Stimulated activated CD4-positive, alpha-beta T cell treated with anti-CD3 and anti-CD28 coated beads, Interleukin-1b, Interleukin-23, amount 100 ng/mL, for 4 hours (primary cell): ENCODE measurements around the gene FNDC8.
"Not testable (repeated sequence)": the region's sequence is repeated elsewhere in the genome, so short reads cannot be mapped to it uniquely, and the experiment has no call there.

Source experiments
- DNase-seq, 2 donors: peaks; one replicate each; pipeline ENCODE4 v3.0.0-alpha.2; 2020; ENCODE audit warnings: low read depth in 2 of 2

FNDC8 gene

GRCh38 chr17:35144840-35145239 lies 23.4 kb downstream of the FNDC8 start:
- no peak for DNase-seq

- DNase-seq: no peak
Measured at GRCh38 chr17:35146214-35146833, 24.9 kb downstream of the FNDC8 start.

- no peak for DNase-seq
Measured at GRCh38 chr17:35147375-35147905, 26.0 kb downstream of the FNDC8 start, which contains the start of gene UNC45B. Gene UNC45B, plus strand, starts transcription at chr17:35147817. Its CDS starts 447 bp downstream, at chr17:35148264.

GRCh38 chr17:35148144-35148543 lies 26.7 kb downstream of the FNDC8 start:
- no peak for DNase-seq

- no peak for DNase-seq
Measured at GRCh38 chr17:35149941-35150340, 28.5 kb downstream of the FNDC8 start.

- not testable (repeated sequence) for DNase-seq
Measured at GRCh38 chr17:35151080-35151479, 29.7 kb downstream of the FNDC8 start.

GRCh38 chr17:35152421-35153140 lies 31.2 kb downstream of the FNDC8 start:
- DNase-seq: no peak

- DNase-seq: no peak
Measured at GRCh38 chr17:35154196-35155165, 33.1 kb downstream of the FNDC8 start.

GRCh38 chr17:35155246-35155645 lies 33.8 kb downstream of the FNDC8 start:
- DNase-seq: no peak

- DNase-seq: no peak
Measured at GRCh38 chr17:35159940-35160339, 38.5 kb downstream of the FNDC8 start.

- DNase-seq: no peak
Measured at GRCh38 chr17:35160354-35161201, 39.2 kb downstream of the FNDC8 start.

- no peak for DNase-seq
Measured at GRCh38 chr17:35161281-35161761, 39.9 kb downstream of the FNDC8 start.

- no peak for DNase-seq
Measured at GRCh38 chr17:35162755-35163154, 41.3 kb downstream of the FNDC8 start.

- DNase-seq: no peak
Measured at GRCh38 chr17:35163886-35164285, 42.5 kb downstream of the FNDC8 start.

- no peak for DNase-seq
Measured at GRCh38 chr17:35164716-35165115, 43.3 kb downstream of the FNDC8 start.

GRCh38 chr17:35166526-35166925 lies 45.1 kb downstream of the FNDC8 start:
- DNase-seq: no peak

- no peak for DNase-seq
Measured at GRCh38 chr17:35167046-35167445, 45.6 kb downstream of the FNDC8 start.

- DNase-seq: no peak
Measured at GRCh38 chr17:35167666-35168065, 46.3 kb downstream of the FNDC8 start.

GRCh38 chr17:35169835-35170363 lies 48.5 kb downstream of the FNDC8 start:
- DNase-seq: no peak

- DNase-seq: no peak
Measured at GRCh38 chr17:35170968-35171771, 49.8 kb downstream of the FNDC8 start.
